ENCODE measurements around the gene ENPEP. TPM values are rescaled to one million over a fixed set of nuclear protein-coding genes. Genes with fewer than 3 reads are reported as not detected.

ENPEP gene
- total RNA-seq, 4 donors from 2014 or later, result 7.5 to 30.3 (median 15.7) TPM

- ATAC-seq (ENCODE audit: low FRiP score), result no peak
- DNase-seq (ENCODE audit: low spot score), result no peak
- TF ChIP-seq CTCF (IDR thresholded peaks at IDR 0.05), result no peak
These were observed 23.2 kb downstream of the ENPEP start for GRCh38 chr4:110499126-110499525.

GRCh38 chr4:110501826-110502225 is 25.9 kb downstream of the ENPEP start:
- no peak for DNase-seq (ENCODE audit: low spot score)
- ATAC-seq (ENCODE audit: low FRiP score), result no peak

GRCh38 chr4:110503270-110504083 is 27.5 kb downstream of the ENPEP start:
- no peak for DNase-seq (ENCODE audit: low spot score)
- TF ChIP-seq CTCF (IDR thresholded peaks at IDR 0.05), result no peak
- ATAC-seq (ENCODE audit: low FRiP score), result no peak

More at GRCh38 chr4:110501826-110502225, 25.9 kb downstream of the ENPEP start:
- no peak for TF ChIP-seq CTCF (IDR thresholded peaks at IDR 0.05)

DNA sequence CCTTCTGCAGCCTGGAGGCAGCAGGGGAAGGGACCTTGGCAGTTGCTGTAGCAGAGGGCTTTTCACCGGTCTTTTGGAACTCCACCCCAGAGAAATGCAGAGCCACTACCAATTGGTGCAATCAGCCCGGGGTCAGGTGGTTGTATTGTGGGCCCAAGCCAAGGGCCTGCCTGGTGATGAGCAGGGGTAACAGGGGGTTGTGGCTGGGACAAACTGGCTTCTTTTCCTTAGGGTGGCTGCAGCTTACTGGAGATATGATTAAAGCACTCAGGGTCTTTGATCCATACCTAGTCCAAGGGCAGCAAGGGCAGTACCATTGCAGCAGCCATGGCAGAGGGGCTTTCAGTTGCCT is 28.1 kb downstream of the ENPEP start:
- no peak for TF ChIP-seq CTCF (IDR thresholded peaks at IDR 0.05)
- no peak for ATAC-seq (ENCODE audit: low FRiP score)
- no peak for DNase-seq (ENCODE audit: low spot score)

GRCh38 chr4:110505440-110505839 is 29.5 kb downstream of the ENPEP start:
- DNase-seq (ENCODE audit: low spot score) (no peak), ATAC-seq (ENCODE audit: low FRiP score) (no peak)
- TF ChIP-seq CTCF (IDR thresholded peaks at IDR 0.05), result no peak

- TF ChIP-seq CTCF (IDR thresholded peaks at IDR 0.05), result no peak
- no peak for ATAC-seq (ENCODE audit: low FRiP score)
- no peak for DNase-seq (ENCODE audit: low spot score)
These were observed 33.1 kb downstream of the ENPEP start for GRCh38 chr4:110508827-110509710.
